Activated effector memory CD4-positive, alpha-beta T cell treated with Interleukin-2 at 50 U/mL for 16 hours (primary cell): ENCODE results near the gene ENTPD7.

Experiments
- DNase-seq: peaks from one replicate; pipeline ENCODE4 v3.0.0-alpha.2; 2020

Gene ENTPD7

DNA sequence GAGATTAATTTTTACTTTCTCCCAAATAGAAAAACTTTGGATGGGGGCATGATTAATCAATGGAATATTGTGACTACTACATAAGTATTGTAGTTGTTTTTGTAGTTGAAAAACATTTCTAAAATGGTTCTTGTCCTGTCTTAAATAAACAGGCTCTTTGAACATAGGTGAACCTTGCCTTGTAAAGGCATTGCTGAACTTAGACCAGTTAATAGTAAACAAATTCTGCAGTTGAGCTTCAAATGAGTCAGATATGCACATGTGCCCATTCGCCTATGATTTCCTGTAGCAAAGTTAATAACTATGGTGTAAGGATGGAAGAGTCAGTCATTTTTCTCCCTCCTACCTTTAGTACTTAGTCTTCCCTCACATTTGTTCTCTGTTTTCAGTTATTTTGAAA lies 95.4 kb downstream of the ENTPD7 start:
- no peak for DNase-seq
